ENCODE data around the gene TPTE2.

GRCh38 chr13:19590423-19590822 is 29.1 kb upstream of the TPTE2 start:
- TF ChIP-seq CTCF (IDR thresholded peaks at IDR 0.05): no peak
- TF ChIP-seq POLR2A (IDR thresholded peaks at IDR 0.05): no peak
- TF ChIP-seq EP300 (IDR thresholded peaks at IDR 0.05): no peak
